ENCODE data around the gene KASH5.

Gene KASH5

DNA sequence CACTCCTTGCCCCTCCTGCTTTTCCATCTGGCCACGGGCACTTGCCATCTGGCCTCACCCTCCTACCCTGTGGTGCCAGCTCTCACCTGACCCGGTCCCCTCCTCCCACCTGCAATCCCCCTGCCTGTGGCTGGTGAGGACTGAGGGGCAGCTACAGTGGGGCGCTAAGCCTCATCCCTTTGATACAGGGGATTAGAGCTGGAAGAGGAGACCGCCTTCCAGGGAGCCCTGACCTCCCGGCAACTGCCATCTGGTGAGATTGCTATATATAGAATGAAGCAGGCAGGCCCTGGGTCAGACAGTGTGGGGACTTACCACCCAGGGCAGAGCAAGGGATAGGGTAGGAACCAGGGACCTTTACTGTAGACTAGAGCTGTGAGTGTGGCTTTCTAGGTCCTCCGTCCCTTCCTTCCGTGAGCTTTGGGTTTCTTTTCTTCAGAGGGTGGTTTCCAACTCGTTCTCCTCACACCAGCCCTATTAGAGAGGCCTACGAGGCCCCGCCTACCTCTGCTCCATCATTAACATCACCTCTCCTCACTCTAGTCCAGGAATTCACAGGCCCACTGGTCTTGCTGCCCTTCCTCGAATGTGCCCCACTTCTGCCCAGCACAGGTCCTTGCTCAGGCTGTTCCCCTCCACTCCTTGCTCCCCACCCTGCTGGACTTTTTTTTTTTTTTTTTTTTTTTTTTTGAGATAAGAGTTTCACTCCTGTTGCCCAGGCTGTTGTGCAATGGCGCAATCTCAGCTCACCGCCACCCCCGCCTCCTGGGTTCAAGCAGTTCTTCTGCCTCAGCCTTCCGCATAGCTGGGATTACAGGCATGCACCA, 7.7 kb downstream of the KASH5 start:
- no peak for DNase-seq (ENCODE audit: low read depth in 2 of 2)

- DNase-seq (ENCODE audit: low read depth in 2 of 2): no peak
Measured at GRCh38 chr19:49396738-49397505, 8.9 kb downstream of the KASH5 start.

- DNase-seq (ENCODE audit: low read depth in 2 of 2): no peak
Measured at GRCh38 chr19:49398001-49398615, 10.1 kb downstream of the KASH5 start.

GRCh38 chr19:49398931-49399330, 10.9 kb downstream of the KASH5 start:
- DNase-seq (ENCODE audit: low read depth in 2 of 2): no peak

GRCh38 chr19:49400029-49400428, 12.0 kb downstream of the KASH5 start:
- no peak for DNase-seq (ENCODE audit: low read depth in 2 of 2)

- no peak for DNase-seq (ENCODE audit: low read depth in 2 of 2)
Measured at GRCh38 chr19:49403404-49404187, 15.5 kb downstream of the KASH5 start.

GRCh38 chr19:49407079-49407478, 19.0 kb downstream of the KASH5 start:
- DNase-seq (ENCODE audit: low read depth in 2 of 2): no peak

DNA sequence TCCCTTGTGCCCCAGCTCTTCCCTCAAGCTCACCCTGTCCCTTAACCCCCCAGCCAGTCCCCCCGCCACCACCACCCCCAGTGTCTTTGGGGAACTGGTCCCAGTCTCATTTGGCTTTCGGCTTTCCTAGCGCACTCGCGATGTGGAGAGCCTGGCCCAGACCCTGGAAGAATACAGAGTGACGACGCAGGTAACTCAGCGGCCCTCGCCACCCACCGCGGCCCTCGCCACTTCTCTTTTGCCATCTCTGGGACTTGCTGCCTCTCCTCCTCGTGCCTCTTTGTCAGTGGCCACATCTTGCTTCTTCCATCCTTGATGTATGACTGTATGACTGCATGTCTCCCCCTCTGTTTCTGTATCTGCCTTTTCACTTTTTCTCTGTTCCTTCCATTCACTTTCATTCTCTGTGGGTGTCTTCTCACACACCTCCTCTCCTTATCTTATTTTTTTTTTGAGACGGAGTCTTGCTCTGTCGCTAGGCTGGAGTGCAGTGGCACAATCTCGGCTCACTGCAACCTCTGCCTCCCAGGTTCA, 19.5 kb downstream of the KASH5 start:
- no peak for DNase-seq (ENCODE audit: low read depth in 2 of 2)

GRCh38 chr19:49408816-49409440, 20.9 kb downstream of the KASH5 start:
- DNase-seq (ENCODE audit: low read depth in 2 of 2): no peak

DNA sequence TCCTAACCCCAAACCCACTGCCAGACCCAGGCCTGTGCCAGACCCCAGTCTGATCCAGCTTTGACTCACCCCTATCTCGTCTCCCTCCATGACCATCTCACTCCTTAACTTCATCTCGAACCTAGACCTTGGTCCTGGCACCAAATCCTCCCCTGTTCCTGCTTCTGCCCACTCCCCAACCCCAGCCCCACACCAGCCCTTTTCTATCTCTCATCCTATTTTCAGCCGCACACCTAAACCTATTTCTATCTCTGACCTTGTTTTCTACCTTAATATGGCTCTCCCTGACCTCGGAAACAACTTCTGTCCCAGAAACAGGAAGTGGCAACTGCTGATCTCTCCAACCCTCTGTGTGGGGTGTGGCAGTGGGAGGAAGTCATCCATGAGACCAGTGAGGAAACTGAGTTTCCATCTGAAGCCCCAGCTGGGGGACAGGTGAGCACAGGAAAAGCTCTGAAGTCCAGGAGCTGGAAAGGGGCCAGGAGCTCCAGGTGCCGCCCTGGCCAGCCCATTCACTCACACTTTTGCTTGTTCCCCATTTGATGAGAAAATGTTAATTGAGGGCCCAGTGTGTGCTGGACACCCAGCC, 21.5 kb downstream of the KASH5 start:
- no peak for DNase-seq (ENCODE audit: low read depth in 2 of 2)

DNA sequence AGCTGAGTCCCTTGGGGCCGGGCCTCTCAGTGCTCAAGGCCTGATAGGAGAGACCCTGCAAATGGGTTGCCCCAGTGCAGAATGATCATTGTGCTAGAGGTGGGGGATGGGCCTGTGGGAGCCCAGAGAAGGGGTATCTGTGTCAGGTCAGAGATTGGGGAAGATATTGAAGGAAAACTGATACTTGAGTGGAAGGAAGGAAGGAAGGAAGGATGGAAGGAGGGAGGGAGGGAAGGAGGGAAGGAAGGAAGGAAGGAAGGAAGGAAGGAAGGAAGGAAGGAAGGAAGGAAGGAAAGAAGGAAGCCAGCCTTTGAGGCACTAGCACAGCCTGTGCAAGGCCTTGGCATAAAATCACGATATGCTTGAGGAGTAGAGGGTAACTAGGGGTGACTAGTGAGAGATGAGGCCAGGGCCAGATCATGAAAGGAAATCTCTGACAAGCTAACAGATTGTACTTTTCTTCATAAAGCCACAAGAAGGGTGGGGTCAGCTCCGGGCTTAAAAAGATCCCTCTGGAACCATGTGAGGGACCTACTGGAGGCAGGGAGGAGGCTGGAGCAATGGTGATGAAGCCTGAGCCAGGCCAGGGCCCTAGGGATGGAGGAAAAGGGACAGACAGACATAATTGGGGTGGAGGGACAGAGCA, 23.8 kb downstream of the KASH5 start:
- DNase-seq (ENCODE audit: low read depth in 2 of 2): no peak

DNA sequence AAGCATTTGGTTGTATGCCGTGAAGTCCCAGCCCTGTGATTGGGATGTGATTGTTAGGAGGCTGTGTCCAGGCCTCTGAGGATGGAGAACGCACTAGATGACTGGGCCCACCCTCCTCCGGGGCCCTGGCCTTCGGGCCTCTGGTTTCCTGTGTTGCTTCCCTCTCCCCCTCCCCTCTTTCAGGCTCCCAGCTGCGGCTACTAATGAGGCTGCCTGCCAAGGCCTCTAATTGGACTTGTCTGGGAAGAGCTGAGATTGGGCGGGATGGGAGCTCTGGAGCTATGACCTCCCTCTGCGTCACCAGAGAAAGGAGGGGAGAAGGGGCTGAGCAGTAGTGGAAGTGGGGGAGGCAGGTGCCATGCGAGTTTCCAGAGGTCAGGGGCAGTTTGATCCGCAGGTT, 25.3 kb downstream of the KASH5 start:
- DNase-seq (ENCODE audit: low read depth in 2 of 2): no peak

GRCh38 chr19:49414256-49414655, 26.2 kb downstream of the KASH5 start:
- no peak for DNase-seq (ENCODE audit: low read depth in 2 of 2)

DNA sequence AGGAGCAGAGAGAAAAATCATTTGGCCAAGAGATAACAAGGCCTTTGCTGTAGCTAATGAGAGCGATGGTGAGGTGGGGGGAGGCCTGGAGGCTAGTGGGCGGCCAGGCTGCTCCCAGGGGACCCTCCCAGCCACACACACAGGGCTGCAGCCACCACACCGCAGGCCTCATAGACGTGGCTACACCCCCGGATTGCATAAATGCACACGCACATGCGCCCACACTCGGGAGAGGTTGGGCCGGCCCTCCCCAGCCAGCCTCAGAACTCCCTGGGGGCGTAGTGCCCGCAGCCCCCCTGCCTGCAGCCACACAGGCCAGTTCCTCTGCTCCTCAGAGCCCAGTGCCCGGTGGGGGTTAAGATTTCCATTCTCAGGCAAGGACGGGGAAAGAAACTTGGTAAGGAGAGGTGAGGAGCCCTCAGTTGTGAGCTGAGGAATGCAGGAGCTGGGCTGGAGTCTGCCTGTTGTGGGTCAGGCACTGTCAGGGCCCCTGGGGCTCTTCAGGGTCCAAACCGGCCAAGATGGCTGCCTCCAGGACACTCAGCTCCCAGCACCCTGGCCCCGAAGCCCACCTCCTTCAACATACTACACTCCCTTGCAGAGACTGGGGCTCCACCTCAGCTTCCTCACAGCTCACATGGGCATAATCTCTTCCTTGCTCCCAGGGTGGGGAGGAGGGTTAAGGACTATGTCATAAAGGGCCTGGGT, 27.2 kb downstream of the KASH5 start:
- DNase-seq (ENCODE audit: low read depth in 2 of 2): no peak

- no peak for DNase-seq (ENCODE audit: low read depth in 2 of 2)
Measured at GRCh38 chr19:49415810-49416200, 27.8 kb downstream of the KASH5 start.

DNA sequence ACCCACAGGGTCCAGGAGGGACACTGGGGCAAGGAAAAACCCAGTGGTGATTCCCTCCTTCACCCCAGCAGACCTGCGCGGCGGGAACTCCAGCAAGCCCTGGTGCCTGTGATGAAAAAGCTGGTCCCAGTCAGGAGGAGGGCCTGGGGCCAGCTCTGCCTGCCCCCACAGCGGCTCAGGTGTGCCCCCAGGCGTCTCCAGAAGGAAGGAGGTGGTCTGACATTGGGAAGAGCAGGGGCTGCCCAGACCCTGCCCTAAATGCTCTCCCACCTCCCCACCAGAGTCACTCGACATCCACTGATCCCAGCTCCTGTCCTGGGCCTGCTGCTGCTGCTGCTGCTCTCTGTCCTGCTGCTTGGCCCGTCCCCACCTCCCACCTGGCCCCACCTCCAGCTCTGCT, 29.0 kb downstream of the KASH5 start:
- no peak for DNase-seq (ENCODE audit: low read depth in 2 of 2)

DNA sequence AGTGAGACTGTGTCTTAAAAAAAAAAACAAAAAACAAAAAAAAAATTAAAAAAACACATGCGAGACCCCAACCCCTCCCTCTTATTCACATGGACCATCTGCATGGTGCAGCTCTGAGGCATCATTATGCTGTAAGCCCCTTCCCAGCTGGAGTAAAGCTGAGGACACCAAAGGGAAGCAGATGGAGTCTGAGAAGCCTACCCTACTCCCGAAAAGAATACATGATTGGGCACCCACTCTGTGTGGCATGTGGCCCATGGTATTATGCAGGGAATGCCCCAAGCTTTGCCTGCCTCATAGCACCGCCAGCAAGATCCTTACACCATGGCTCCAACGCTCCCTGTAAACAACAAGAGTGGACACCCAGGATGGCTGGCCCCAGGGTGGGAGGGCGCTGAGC, 30.5 kb downstream of the KASH5 start:
- no peak for DNase-seq (ENCODE audit: low read depth in 2 of 2)

- DNase-seq (ENCODE audit: low read depth in 2 of 2): no peak
Measured at GRCh38 chr19:49419173-49419572, 31.1 kb downstream of the KASH5 start.

DNA sequence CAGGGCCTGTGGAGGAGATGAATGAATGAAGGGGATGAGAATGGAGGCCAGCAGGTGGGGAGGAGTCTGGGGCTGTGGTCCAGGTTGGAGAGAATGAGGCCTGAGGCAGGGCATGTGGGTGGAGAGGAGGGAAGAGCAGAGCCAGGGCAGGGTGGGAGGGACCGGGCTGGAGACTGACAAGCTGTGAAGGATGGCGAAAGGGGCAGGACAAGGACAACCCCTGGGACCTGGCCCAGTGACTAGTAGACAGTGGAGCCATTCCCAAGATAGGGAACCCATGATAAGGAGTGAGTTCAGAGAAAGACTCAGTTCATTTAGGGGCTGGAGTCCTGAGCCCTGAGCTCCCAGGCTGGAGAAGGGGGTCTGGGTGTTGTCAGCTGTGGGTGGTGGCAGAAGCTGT, 32.2 kb downstream of the KASH5 start:
- DNase-seq (ENCODE audit: low read depth in 2 of 2): no peak
